ENCODE results near the gene HCST.
"Not testable (repeated sequence)": the region's sequence is repeated elsewhere in the genome, so short reads cannot be mapped to it uniquely, and the experiment has no call there.

Gene HCST

GRCh38 chr19:35879770-35880317 lies 22.5 kb upstream of the HCST start:
- DNase-seq (ENCODE audit: low read depth), result no peak

- DNase-seq (ENCODE audit: low read depth), result no peak
These were observed 20.1 kb upstream of the HCST start for GRCh38 chr19:35882114-35882832.

GRCh38 chr19:35883882-35884281 lies 18.4 kb upstream of the HCST start:
- no peak for DNase-seq (ENCODE audit: low read depth)

DNA sequence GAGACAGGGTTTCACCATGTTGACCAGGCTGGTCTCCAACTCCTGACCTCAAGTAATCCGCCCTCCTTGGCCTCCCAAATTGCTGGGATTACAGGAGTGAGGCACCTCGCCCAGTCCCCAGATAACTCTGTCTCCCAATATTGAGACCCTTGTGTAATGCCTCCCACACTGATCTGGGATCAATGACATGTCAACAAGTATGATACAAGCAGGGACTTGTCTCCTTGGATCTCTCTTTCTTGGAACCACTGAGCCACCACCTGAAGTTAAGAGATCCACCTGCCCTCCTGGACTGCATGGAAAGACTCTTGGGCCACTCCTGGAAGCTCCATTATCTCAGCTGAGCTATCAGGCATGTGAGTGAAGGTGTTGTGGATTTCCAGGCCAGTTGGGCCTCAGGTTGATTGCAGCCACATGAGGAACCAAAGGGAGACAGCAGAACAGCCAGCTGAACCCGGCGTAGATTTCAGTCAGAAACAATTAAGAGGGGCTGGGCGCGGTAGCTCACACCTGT lies 17.0 kb upstream of the HCST start:
- DNase-seq (ENCODE audit: low read depth), result no peak

- no peak for DNase-seq (ENCODE audit: low read depth)
These were observed 16.4 kb upstream of the HCST start for GRCh38 chr19:35885904-35886303.

- DNase-seq (ENCODE audit: low read depth), result no peak
These were observed 15.1 kb upstream of the HCST start for GRCh38 chr19:35887197-35887596.

DNA sequence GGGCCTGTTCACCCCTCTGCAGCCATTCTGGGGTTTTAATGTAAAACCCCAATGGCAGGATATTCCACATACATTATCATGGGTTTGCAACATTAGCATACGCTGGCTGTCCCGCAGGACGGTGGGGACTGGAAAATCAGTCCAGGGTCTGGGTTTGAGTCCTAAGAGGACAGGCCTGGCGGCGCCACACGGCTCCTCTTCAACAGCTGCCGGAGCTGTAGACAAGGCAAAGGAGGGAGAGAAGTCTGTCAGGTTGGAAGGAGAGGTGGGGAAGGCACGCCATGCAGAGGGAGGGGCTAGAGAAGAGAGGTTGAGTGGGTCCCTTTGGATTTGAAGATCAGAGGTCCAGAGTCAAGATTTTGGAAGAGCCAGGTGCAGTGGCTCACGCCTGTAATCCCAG lies 13.9 kb upstream of the HCST start:
- DNase-seq (ENCODE audit: low read depth), result no peak

GRCh38 chr19:35889370-35890112 lies 12.8 kb upstream of the HCST start:
- DNase-seq (ENCODE audit: low read depth), result no peak

DNA sequence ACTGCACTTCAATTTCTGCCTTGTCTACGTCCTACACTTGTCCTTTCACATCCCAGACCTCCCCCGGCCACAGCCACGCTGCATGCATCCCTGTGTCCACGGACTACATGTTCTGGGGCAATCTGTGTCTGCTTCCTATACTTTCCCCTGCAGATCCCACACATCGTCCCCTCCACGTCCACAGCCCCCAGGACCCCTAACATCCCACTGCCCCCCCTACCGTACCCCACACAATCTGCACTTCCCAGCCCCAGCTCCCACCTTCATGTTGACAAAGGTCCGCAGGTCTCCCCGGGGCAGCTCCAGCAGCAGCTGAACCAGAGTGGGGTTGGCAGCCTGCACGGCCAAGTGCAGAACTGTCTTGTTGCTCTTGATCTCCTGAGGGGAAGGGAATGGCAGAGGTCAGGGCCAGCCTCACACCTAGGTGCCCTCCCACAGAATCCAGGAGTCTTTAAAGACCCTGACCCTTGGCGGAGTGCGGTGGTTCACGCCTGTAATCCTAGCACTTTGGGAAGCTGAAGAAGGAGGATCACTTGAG lies 12.1 kb upstream of the HCST start:
- no peak for DNase-seq (ENCODE audit: low read depth)

GRCh38 chr19:35891819-35892218 lies 10.5 kb upstream of the HCST start:
- DNase-seq (ENCODE audit: low read depth), result not testable (repeated sequence)

DNA sequence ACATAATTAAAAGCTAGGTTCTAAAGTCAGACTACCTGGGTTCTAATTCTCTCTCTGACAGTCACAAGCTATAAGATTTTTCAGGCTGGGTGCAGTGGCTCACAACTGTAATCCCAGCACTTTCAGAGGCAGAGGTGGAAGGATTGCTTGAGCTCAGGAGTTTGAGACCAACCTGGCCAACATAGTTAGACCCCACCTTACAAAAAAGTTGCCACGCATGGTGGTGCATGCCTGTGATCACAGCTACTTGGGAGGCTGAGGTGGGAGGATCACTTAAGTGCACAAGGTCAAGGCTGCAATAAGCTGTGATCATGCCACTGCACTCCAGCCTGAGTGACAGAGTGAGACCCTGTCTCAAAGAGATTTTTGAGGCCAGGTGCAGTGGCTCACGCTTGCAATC lies 8.0 kb upstream of the HCST start:
- DNase-seq (ENCODE audit: low read depth), result no peak

GRCh38 chr19:35895911-35896642 lies 6.3 kb upstream of the HCST start:
- DNase-seq (ENCODE audit: low read depth), result no peak

DNA sequence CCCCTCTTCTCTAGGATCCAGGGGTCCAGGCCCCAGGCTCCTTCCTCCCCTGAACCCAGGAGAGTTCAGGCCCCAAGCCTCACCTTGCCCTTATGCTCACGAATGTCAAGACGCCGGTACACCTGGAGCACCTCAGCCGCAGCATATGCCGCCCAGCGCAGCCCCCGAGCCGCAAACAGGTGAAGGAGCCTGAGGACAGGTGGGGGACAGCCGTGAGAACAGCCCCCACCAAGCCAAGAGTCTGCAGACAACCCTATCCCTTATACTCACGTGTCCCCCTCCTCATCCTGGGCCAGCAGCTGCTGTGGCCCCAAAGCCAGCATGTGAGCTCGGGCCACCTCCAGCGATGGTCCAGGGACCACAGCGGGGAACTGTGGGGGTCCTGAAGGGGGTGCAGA lies 5.7 kb upstream of the HCST start:
- DNase-seq (ENCODE audit: low read depth), result no peak

DNA sequence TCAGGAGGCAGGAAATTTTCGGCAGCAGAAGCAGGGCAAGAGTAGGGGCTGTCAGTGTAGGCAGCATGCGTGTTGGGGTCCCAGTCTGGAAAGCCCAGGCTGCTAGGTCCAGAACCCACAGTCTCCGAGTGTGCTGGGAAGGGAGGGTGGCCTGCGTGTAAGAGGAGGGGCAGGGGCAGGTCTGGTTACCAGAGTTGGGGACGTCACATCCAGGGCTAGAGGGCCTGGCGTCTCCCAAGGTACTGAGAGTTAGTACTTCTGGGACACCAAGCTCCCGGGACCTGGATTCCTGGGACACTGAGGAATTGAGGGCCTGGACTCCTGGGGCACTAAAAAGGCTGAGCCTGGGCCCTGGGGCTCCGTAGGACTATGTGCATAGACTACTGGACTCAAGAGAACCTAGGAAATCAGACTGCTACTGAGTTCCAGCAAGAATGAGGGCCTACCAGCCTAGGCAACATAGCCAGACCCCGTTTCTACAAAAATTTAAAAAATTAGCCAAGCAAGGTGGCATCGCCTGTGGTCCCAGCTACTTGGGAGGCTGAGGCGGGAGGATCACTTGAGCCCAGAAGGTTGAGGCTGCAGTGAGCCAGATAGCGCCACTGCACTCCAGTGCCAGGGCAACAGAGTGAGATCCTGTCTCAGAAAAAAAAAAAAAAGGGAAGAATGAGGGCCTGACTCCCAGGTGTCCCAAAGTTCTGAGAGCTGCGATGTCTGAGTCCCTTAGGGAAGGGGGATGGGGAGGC lies 4.5 kb upstream of the HCST start:
- no peak for DNase-seq (ENCODE audit: low read depth)

GRCh38 chr19:35898499-35898809 lies 3.9 kb upstream of the HCST start:
- DNase-seq (ENCODE audit: low read depth), result no peak

GRCh38 chr19:35899547-35900214 lies 2.6 kb upstream of the HCST start:
- peak; percentile 81 for DNase-seq (ENCODE audit: low read depth)

GRCh38 chr19:35901055-35901644 lies 1.2 kb upstream of the HCST start:
- DNase-seq (ENCODE audit: low read depth), result no peak

DNA sequence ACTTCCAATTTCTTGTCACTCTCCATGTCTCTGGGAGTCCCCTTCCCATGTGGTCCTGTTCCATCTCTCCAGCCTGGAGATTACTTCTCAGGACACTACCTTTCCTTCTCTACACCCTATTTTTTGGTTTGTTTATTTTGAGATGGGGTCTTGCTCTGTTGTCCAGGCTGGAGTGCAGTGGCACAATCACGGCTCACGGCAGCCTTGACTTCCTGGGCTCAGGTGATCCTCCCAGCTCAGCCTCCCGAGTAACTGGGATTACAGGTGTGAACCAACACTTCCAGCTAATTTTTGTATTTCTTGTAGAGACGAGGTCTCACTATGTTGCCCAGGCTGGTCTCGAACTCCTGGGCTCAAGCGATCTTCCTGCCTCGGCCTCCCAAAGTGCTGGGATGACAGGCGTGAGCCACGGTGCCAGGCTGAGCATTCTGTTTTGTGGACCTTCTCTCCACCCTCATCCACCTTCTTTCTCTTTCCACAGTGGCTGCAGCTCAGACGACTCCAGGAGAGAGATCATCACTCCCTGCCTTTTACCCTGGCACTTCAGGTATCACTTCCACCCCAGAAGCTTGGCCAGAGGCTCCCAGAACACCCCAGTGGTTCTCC lies 644 bp downstream of the HCST start:
- DNase-seq (ENCODE audit: low read depth), result no peak

- DNase-seq (ENCODE audit: low read depth), result peak; percentile 84
These were observed 1.3 kb downstream of the HCST start for GRCh38 chr19:35903550-35904179.
